8988T (cell line): ENCODE measurements around the gene KCNH5.
A peak's percentile ranks its signal among the peaks of the same experiment; 100 is the strongest.

ENCODE experiments used
- DNase-seq: peaks from one replicate; pipeline ENCODE4 v3.0.0; 2011

KCNH5 gene, protein sequence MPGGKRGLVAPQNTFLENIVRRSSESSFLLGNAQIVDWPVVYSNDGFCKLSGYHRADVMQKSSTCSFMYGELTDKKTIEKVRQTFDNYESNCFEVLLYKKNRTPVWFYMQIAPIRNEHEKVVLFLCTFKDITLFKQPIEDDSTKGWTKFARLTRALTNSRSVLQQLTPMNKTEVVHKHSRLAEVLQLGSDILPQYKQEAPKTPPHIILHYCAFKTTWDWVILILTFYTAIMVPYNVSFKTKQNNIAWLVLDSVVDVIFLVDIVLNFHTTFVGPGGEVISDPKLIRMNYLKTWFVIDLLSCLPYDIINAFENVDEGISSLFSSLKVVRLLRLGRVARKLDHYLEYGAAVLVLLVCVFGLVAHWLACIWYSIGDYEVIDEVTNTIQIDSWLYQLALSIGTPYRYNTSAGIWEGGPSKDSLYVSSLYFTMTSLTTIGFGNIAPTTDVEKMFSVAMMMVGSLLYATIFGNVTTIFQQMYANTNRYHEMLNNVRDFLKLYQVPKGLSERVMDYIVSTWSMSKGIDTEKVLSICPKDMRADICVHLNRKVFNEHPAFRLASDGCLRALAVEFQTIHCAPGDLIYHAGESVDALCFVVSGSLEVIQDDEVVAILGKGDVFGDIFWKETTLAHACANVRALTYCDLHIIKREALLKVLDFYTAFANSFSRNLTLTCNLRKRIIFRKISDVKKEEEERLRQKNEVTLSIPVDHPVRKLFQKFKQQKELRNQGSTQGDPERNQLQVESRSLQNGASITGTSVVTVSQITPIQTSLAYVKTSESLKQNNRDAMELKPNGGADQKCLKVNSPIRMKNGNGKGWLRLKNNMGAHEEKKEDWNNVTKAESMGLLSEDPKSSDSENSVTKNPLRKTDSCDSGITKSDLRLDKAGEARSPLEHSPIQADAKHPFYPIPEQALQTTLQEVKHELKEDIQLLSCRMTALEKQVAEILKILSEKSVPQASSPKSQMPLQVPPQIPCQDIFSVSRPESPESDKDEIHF

DNA sequence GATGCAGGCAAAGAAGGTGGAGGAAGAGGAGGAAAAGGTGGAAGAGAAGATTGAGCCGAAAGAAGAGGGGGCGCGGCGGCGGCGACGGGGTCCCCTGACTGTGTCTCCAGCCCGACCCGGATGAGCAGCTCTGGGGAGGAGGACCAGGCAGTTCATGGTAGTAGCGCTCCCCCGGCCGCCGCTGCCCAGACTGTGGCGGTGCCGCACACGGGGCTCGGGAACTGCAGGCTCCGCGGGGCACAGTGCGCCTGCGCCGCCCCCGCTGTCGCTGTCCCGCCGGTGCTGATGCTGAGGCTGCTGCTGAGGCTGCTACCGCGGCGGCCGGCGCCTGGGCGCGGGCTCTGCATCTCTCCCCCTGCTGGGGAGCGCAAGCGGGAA lies at the start of gene KCNH5:
KCNH5 (minus strand) TSS at position 225 of the 378 bp plus-strand sequence. CDS start 272 bp downstream, outside the sequence.
- DNase-seq, result peak; percentile 32

DNA sequence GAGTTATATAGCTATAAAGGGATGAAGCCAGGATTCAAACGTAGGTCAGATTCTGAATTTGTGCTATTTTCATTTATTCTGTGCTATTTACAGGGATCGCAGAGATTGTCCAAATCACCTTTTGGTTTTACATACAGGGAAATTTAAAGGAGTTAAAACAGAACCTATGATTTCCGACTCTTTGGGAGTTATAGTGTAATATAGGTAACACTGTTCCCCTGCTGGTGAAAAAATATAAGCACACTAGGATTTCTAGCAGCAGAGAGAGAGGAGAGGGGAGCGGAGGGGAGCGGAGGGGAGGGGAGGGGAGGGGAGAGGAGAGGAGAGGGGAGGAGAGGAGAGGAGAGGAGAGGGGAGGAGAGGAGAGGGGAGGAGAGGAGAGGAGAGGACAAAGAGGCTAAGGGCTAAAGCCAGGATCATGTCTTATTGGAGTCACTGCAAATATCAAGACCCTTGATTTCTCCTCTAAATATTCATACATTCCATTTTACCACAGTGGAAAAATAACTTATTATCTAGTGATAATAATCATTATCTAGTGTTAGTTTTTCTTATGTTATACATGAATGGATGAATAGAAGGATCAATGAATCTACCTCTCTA lies 46.2 kb upstream of the KCNH5 start:
- no peak for DNase-seq

DNA sequence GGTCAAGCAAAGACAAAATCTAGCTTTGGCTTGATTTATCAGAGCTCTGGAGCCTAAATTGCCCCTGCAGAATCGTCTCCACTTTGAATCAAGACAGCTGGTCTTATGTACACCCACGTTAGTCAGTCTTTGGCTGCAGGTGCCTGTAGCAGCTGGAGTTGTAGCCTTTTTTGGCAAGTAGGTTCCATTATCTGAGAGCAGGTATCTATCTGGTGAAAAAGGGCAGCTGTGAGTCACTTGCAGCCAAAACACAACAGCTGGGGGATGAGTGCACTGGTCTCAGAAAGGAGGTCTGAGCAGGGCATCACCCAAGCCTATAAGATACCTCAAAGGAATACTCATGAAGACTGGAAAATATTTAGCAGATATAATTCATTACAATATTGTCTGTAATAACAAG lies 43.6 kb upstream of the KCNH5 start:
- DNase-seq, result no peak

GRCh38 chr14:63078569-63078968 lies 33.3 kb upstream of the KCNH5 start:
- DNase-seq, result no peak

DNA sequence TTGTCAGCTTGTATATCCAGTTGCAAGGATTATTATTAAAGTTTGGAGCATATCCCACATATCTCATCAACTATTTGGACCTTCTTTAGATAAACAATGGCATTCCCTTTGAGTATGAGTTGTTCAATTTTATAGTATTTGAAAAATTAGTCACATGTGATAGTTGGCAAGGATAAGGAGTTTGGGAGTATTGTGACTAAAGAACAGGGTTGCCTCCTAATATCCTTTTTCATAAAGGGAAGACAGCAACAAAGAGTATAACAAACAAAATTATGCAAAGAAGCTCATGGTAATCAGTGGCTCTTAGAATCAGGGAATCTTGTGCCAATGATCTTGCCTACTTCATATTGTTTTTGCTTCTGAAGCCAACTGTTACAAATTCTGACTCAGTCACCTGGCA lies 31.2 kb upstream of the KCNH5 start:
- DNase-seq, result no peak

- DNase-seq, result no peak
Measured at GRCh38 chr14:63055631-63056030, 10.4 kb upstream of the KCNH5 start.

DNA sequence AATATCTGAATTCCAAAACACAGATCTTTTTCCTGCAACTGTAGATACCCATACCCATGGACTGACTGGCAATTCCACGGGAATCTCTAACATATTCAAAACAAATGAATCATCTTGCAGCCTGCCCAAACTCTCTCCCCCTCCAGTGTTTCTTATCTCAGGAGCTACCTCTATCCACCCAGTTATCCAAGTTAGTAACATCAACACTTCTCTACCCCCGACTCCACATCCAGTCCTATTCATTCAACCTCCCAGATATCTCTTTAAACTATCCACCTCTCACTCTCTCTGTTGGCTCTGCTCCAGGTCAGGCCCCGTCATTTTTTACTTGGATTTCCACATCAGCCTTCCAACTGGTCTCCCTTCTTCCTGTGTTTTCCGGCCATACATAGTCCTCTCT lies 6.7 kb upstream of the KCNH5 start:
- DNase-seq, result no peak

DNA sequence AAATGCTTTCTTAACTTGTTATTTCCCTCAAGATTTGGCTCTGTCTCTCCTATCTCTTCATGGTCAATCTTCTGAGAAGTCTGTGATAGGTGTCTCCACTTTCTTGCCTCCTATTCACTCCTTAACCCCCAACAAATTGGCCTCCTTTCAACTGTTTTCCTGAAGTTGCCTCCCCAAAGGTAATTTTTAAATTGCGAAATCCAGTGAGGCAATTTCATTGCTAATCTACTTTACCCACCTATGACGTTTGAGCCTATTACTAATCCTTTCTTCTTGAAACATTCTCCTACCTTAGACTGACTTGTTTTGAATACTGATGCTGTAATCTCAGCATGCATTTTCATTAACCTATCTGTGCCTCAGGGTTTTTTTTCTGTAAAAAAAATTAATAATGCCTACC lies 6.0 kb upstream of the KCNH5 start:
- no peak for DNase-seq

DNA sequence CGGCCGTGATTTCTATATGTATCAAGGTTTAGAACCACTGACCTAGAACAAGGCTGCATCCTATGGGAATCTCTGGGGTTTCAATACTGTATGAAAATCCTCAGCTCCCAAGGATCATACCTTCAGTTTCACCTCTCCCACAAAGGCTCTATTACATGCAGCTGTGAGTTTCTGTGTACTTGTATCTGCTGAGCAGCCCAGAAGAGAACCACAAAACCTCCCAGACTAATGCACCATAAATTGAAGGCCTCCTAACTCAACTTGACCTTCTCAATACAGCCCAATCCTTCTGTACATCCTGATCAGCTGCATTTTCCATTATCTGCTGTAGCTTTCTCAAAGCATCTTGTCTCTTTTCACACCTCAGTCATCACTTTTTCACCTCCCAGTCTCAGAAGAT lies 5.4 kb upstream of the KCNH5 start:
- DNase-seq, result no peak

GRCh38 chr14:63046339-63047268 lies 1.3 kb upstream of the KCNH5 start:
- no peak for DNase-seq

GRCh38 chr14:63045612-63046320 lies 508 bp upstream of the KCNH5 start:
- DNase-seq, result no peak

DNA sequence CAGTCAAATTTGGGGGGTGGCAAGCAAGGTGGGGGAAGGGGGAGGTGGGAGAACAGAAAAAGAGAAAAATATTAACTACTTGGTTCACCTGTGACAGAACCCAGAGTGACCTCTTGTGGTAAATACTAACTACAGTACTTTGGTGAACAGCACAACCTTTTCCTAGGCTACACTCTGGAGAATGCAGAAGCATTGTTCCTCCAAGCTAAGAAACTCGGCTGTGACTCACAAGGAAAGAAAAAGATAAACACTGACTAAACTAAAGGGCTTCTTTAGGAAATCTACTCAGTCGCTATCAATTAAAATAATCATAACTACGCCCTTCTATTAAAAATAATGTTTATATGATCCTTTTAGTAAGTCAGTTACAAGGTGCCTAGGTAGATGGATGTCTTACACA lies 5.4 kb downstream of the KCNH5 start:
- no peak for DNase-seq

DNA sequence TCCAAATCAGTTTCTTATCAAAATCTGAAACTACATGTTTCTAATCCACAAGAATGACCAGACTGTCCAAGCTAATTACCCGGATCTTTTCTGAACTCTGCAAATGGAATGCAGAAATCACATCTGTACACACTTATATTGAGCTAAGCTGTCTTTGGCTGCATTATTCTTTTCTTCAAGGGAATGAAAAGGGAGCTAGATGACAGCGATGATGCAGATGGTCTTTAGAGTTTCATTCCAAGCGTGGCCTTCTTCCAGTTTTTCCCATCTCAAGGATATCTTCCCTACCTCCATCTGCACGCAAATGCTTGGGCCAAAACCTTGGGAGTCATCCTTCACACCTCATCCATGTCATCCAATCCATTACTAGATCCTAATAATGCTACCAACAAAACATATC lies 12.6 kb downstream of the KCNH5 start:
- DNase-seq, result no peak

- no peak for DNase-seq
Measured at GRCh38 chr14:63032076-63032475, 13.2 kb downstream of the KCNH5 start.

DNA sequence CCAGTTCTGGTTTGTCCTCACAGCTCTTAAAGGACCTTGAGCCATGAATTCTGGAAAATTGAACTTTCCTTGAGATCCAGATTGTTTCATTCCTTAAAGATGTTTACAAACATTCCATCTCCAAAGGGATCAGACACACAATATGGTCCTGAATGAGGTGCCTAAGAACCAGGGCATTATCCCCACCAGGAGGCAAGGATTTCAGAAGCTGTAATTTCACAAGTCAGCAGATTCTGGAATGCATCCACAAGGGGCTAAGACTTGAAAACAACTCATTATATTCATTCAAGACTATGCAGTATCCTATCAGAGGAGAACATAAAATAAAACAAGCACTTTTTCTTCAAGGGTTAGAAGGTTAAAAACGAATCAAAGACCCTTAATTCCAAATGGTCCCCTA lies 15.1 kb downstream of the KCNH5 start:
- DNase-seq, result no peak

DNA sequence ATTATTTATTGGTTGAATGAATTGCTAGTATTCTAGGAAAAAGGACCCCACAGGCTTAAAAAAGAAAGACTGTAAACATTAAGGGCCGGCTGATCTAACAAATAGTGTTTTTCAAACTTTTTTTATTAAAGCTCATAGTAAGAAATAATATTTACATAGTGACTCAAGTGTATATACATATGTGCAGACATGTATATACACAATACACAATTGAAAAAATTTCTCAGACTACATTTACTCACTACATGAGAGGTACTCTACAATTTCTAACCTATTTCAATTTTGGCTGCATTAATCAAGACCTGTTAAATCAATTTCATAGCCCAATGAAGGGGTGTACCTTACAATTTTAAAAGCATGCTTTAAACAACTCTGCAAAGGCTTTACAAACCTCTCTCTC lies 17.5 kb downstream of the KCNH5 start:
- DNase-seq, result no peak

DNA sequence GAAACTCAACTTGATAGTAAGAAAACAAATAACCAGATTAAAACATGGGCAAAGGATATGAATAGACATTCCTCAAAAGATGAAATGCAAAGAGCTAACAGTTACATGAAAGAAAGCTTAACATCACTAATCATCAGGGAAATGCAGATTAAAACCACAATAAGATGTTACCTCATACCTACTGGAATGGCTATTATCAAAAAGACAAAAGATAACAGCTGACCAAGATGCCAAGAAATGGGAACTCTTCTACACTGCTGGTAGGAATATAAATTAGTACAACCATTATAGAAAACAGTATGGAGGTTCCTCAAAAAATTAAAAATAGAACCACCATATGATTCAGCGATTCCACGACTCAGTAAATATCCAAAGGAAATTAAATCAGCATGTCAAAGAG lies 18.8 kb downstream of the KCNH5 start:
- DNase-seq, result no peak

GRCh38 chr14:63014621-63015020 lies 30.6 kb downstream of the KCNH5 start:
- no peak for DNase-seq

- no peak for DNase-seq
Measured at GRCh38 chr14:63012171-63012570, 33.1 kb downstream of the KCNH5 start.

- no peak for DNase-seq
Measured at GRCh38 chr14:63011623-63012022, 33.6 kb downstream of the KCNH5 start.

DNA sequence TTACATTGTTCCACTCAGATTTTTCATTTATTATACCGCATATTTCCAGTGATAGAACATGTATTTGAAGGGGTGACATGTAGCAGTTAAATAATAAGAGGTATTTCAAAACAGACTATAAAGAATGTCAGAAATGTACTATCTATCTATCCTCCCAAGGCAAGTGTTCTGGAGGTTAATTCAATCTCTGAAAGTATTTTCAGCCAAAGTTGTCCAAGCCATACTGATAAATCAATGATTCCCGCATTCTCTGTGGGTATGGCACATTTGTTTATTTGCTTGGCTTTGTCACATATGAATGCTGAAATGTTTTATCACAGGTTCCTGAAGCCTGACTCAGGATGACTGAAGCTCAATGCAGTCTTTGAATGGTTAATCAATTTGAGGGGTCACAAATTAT lies 35.8 kb downstream of the KCNH5 start:
- no peak for DNase-seq

- no peak for DNase-seq
Measured at GRCh38 chr14:63006531-63006930, 38.7 kb downstream of the KCNH5 start.
